ENCODE measurements around the gene IL12B.
A peak's percentile ranks its signal among the peaks of the same experiment; 100 is the strongest.
"Not testable (repeated sequence)": the region's sequence is repeated elsewhere in the genome, so short reads cannot be mapped to it uniquely, and the experiment has no call there.

Gene IL12B

DNA sequence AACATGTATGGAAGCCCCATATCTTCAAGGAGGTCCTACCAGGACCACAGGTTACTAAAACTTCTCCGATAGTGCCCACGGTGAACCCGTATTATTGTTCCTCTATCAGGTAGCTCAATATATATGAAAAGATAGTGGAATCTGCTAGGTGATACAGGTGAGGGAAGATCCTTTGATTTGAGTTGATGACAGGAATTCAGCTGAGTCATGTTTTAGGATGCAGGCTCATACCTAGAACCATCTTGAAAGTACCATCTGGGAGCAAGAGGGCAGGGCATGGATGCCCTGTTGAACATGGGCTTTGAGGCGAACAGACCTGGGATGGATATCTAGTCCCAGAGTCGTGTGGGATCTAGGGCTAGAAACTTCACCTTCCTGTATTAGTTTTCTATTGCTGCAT lies 35.4 kb downstream of the IL12B start:
- DNase-seq (ENCODE audit: low read depth, low spot score), result no peak

GRCh38 chr5:159290741-159291140 lies 39.5 kb downstream of the IL12B start:
- DNase-seq (ENCODE audit: low read depth, low spot score), result peak; percentile 61

DNA sequence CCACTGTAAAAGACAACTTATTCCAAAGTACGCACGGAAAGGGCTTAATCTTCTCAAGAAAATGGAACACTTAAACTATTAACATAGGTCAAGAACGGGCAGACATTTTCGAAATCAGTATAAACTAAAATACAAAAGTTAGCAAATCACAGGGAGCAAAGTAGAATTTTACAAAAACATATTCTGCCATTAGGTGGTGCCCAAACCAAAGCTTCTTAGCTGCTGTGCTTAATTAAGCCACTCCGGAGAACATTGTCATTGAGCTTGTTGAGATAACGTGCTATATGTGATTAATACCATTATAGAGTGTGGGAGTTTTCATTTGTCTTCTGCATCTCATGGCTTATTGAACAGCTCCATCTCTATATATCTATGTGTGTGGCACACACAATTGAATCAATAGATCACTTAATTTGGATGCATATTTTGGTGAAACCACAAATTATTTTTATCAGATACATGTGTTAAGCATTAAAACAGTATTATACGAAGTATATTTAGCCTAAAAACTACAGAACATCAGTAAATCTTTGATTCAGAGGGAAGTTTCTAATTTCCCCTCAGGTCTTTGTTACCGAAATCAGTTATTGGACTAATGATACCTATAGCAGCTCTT lies 43.8 kb downstream of the IL12B start:
- DNase-seq (ENCODE audit: low read depth, low spot score), result peak; percentile 56

DNA sequence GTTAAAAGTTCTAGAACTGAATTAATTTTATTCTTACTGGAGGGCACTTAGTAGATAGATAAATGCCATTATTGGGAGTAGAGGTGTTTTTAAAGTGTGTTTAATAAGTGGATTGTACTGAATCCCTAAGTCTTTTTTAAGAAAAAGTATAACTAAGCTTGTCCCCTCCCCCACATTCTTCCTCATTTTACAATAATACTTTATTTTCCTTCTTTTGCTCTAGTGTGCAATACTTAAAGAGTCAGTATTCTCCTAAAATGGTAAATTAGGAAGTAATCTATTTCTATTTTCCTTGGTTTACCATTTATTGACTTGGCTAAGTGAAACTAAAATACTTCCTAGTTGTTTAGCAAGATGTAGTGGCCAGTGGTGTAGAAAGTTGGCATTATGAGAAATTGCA lies 55.6 kb downstream of the IL12B start:
- DNase-seq (ENCODE audit: low read depth, low spot score), result no peak

- DNase-seq (ENCODE audit: low read depth, low spot score), result no peak
Measured at GRCh38 chr5:159273923-159274322, 56.4 kb downstream of the IL12B start.

DNA sequence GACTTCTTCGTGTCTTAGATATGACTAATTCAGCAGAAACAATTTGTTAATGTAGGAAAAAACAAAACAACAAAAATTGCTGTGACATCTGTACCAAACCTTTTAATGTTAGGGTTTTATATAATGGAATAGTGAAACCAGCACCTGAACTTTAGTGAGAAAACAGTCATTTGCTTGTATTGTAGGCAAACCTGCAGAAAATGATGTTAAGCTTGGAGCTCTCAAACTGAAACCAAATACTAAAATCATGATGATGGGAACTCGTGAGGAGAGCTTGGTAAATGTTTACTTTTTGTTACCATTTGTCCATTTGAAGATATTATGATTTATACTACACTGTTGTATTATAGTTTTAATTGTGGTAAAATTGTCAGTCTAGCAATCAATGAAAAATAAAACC lies 60.6 kb downstream of the IL12B start:
- DNase-seq (ENCODE audit: low read depth, low spot score), result no peak

- not testable (repeated sequence) for DNase-seq (ENCODE audit: low read depth, low spot score)
Measured at GRCh38 chr5:159266764-159267163, 63.5 kb downstream of the IL12B start.

Measured in astrocyte of the hippocampus (primary cell).